HCT116 (cell line): Measurements from ENCODE around the gene MTO1. TPM values are rescaled to one million over a fixed set of nuclear protein-coding genes. Genes with fewer than 3 reads are reported as not detected.

Experiments
- ATAC-seq: fragments of 200-7000 bp; cut with Tn5 transposase; 2 replicates; pipeline ENCODE4 v1.9.1; 2020; ENCODE audit warnings: mild to moderate bottlenecking, moderate library complexity
- BruUV-seq: library from RNA; stranded (reverse); fragments of 400-500 nt; replicated peaks from 2 replicates; lab custom pipeline; 2021; lab: Mats Ljungman, UMichigan
- CTCF ChIA-PET: fragments of 300-600 bp; sonication (Branson Sonifier 250); formaldehyde crosslinking; loops from one replicate; lab custom pipeline; 2021; ENCODE audit warnings: antibody characterized with exemption; lab: Charles Lee
- POLR2A ChIA-PET: fragments of 300-600, 350-600 bp; sonication (Branson Sonifier 250); formaldehyde crosslinking; loops from one replicate; lab custom pipeline; 2021; ENCODE audit warnings: antibody characterized with exemption; lab: Charles Lee
- RAD21 ChIA-PET, 2 experiments: fragments of 300-600 bp; sonication (Branson Sonifier 250); formaldehyde crosslinking; loops; one replicate each; lab custom pipeline; 2023; ENCODE audit warnings: low total read pairs in 2 of 2; ENCODE audit not compliant: uncharacterized antibody in 2 of 2, unreplicated experiment in 2 of 2, low non-redundant PET in 1 of 2; lab: Charles Lee
- DNase-seq: peaks from one replicate; pipeline ENCODE4 v3.0.0-alpha.2; 2010; ENCODE audit warnings: low read depth, low spot score
- H2AFZ ChIP-seq: fragments of 200-600 bp; shearing (Covaris generic), sonication (generic); 2 replicates; pipeline ENCODE4 v1.6.1; 2017; ENCODE audit warnings: low read depth, mixed run types, mixed read lengths, antibody characterized with exemption, low read length; ENCODE audit not compliant: poor library complexity, severe bottlenecking
- H3K27ac ChIP-seq: 2 replicates; pipeline ENCODE4 v1.5.1; 2012; ENCODE audit warnings: low read depth, low read length
- H3K27me3 ChIP-seq: fragments of 200-600 bp; sonication (generic); 2 replicates; pipeline ENCODE4 v1.6.1; 2016; ENCODE audit warnings: mixed run types, low read length, mixed read lengths; ENCODE audit not compliant: insufficient read depth
- H3K36me3 ChIP-seq, 2 experiments: fragments of 200-500 bp in 1 of 2; fragments of 200-600 bp in 1 of 2; sonication (Bioruptor generic) in 1 of 2; sonication (generic) in 1 of 2; 2 replicates each; pipeline versions ENCODE4 v1.5.1 to v1.6.1; 2014 to 2016; ENCODE audit warnings: low read length in 2 of 2, inconsistent platforms in 1 of 2, mixed read lengths in 1 of 2, mixed run types in 1 of 2; ENCODE audit not compliant: insufficient read depth in 2 of 2, control insufficient read depth in 1 of 2
- H3K4me1 ChIP-seq, 2 experiments: fragments of 200-600 bp in 1 of 2; sonication (generic) in 1 of 2; 2 replicates each; pipeline versions ENCODE4 v1.5.1 to v1.6.1; 2012 to 2017; ENCODE audit warnings: low read length in 2 of 2, inconsistent platforms in 1 of 2, mild to moderate bottlenecking in 1 of 2, mixed read lengths in 1 of 2, mixed run types in 1 of 2, moderate library complexity in 1 of 2; ENCODE audit not compliant: insufficient read depth in 2 of 2, control insufficient read depth in 1 of 2
- H3K4me2 ChIP-seq: fragments of 200-600 bp; sonication (generic); 2 replicates; pipeline ENCODE4 v1.6.1; 2017; ENCODE audit warnings: mixed run types, low read length, mixed read lengths
- H3K4me3 ChIP-seq, 2 experiments: fragments of 200-600 bp in 1 of 2; sonication (generic) in 1 of 2; replicated peaks in 1 of 2; 2 replicates each; pipeline ENCODE4 v1.5.1; 2011 to 2016; ENCODE audit warnings: low read length in 2 of 2, control low read depth in 1 of 2, low read depth in 1 of 2, mild to moderate bottlenecking in 1 of 2, mixed read lengths in 1 of 2, mixed run types in 1 of 2
- H3K79me2 ChIP-seq: fragments of 200-600 bp; sonication (generic); 2 replicates; pipeline ENCODE4 v1.6.1; 2017; ENCODE audit warnings: mild to moderate bottlenecking, mixed run types, low read length, moderate library complexity, mixed read lengths; ENCODE audit not compliant: insufficient read depth
- H3K9ac ChIP-seq: fragments of 200-600 bp; sonication (generic); 2 replicates; pipeline ENCODE4 v1.6.1; 2016; ENCODE audit warnings: low read length, mixed read lengths
- H3K9me2 ChIP-seq: fragments of 200-600 bp; sonication (generic), shearing (Covaris generic); 2 replicates; pipeline ENCODE4 v1.6.1; 2017; ENCODE audit warnings: mixed run types, mild to moderate bottlenecking, moderate library complexity; ENCODE audit not compliant: insufficient read depth
- H3K9me3 ChIP-seq, 2 experiments: fragments of 200-500 bp in 1 of 2; fragments of 200-600 bp in 1 of 2; sonication (Bioruptor generic) in 1 of 2; sonication (generic) in 1 of 2; 2 replicates each; pipeline ENCODE4 v1.6.1; 2014 to 2017; ENCODE audit warnings: low read length in 2 of 2, mixed read lengths in 2 of 2, inconsistent platforms in 1 of 2, low read depth in 1 of 2, mild to moderate bottlenecking in 1 of 2, mixed run types in 1 of 2, moderate library complexity in 1 of 2; ENCODE audit not compliant: control insufficient read depth in 1 of 2, insufficient read depth in 1 of 2
- H4K20me1 ChIP-seq: fragments of 200-600 bp; sonication (generic), shearing (Covaris generic); 2 replicates; pipeline ENCODE4 v1.6.1; 2017; ENCODE audit warnings: mixed run types, mild to moderate bottlenecking, moderate library complexity; ENCODE audit not compliant: insufficient read depth
- CBX3 ChIP-seq: IDR thresholded peaks from 2 replicates; pipeline ENCODE4 v1.6.1; 2012; ENCODE audit warnings: low read depth
- CTCF ChIP-seq, 3 experiments: fragments of 200-600 bp in 1 of 3; sonication (generic) in 1 of 3; IDR thresholded peaks in 2 of 3; conservative IDR thresholded peaks in 1 of 3; 2 replicates each; pipeline ENCODE4 v1.5.1; 2012 to 2017; ENCODE audit warnings: low read depth in 2 of 3, low read length in 2 of 3, antibody characterized with exemption in 1 of 3, borderline replicate concordance in 1 of 3, control low read depth in 1 of 3, mild to moderate bottlenecking in 1 of 3, mixed read lengths in 1 of 3, mixed run types in 1 of 3, moderate library complexity in 1 of 3; ENCODE audit not compliant: insufficient read depth in 1 of 3
- EGR1 ChIP-seq: IDR thresholded peaks from 2 replicates; pipeline ENCODE4 v1.6.1; 2012; ENCODE audit warnings: low read depth
- ELF1 ChIP-seq: IDR thresholded peaks from 2 replicates; pipeline ENCODE4 v1.6.1; 2012; ENCODE audit warnings: low read depth, borderline replicate concordance
- EZH2phosphoT487 ChIP-seq: fragments of 200-600 bp; IDR thresholded peaks from 2 replicates; pipeline ENCODE4 v1.6.1; 2018; ENCODE audit warnings: antibody characterized with exemption, borderline replicate concordance
- JUND ChIP-seq: IDR thresholded peaks from 2 replicates; pipeline ENCODE4 v1.6.1; 2012
- MAX ChIP-seq: IDR thresholded peaks from 2 replicates; pipeline ENCODE4 v1.6.1; 2012
- POLR2A ChIP-seq: IDR thresholded peaks from 2 replicates; pipeline ENCODE4 v1.7.0; 2011; ENCODE audit warnings: borderline replicate concordance; ENCODE audit not compliant: insufficient read depth, insufficient read length; ENCODE audit errors: extremely low read depth
- POLR2AphosphoS5 ChIP-seq: IDR thresholded peaks from 2 replicates; pipeline ENCODE4 v1.6.1; 2011; ENCODE audit warnings: mild to moderate bottlenecking, low read depth, low read length, moderate library complexity
- RAD21 ChIP-seq: IDR thresholded peaks from 2 replicates; pipeline ENCODE4 v1.6.1; 2012; ENCODE audit warnings: low read depth, mild to moderate bottlenecking
- REST ChIP-seq: IDR thresholded peaks from 2 replicates; pipeline ENCODE4 v1.6.1; 2012; ENCODE audit warnings: low read depth
- SIN3A ChIP-seq: IDR thresholded peaks from 2 replicates; pipeline ENCODE4 v1.6.1; 2012; ENCODE audit warnings: low read depth
- SP1 ChIP-seq: IDR thresholded peaks from 2 replicates; pipeline ENCODE4 v1.6.1; 2012; ENCODE audit warnings: low read depth
- SRF ChIP-seq: IDR thresholded peaks from 2 replicates; pipeline ENCODE4 v1.6.1; 2012; ENCODE audit warnings: low read depth
- TCF7L2 ChIP-seq: IDR thresholded peaks from 2 replicates; pipeline ENCODE4 v1.7.0; 2011; ENCODE audit warnings: borderline replicate concordance, inconsistent platforms; ENCODE audit not compliant: insufficient read depth, insufficient read length; ENCODE audit errors: extremely low read depth
- YY1 ChIP-seq: IDR thresholded peaks from 2 replicates; pipeline ENCODE4 v1.6.1; 2011; ENCODE audit warnings: low read length, low read depth, moderate library complexity, mild to moderate bottlenecking; ENCODE audit not compliant: insufficient replicate concordance; ENCODE audit errors: extremely low read depth
- ZBTB33 ChIP-seq: IDR thresholded peaks from 2 replicates; pipeline ENCODE4 v1.6.1; 2011; ENCODE audit warnings: mild to moderate bottlenecking, low read length, moderate library complexity; ENCODE audit not compliant: insufficient replicate concordance; ENCODE audit errors: extremely low read depth
- ZFX ChIP-seq: fragments of 450-650 bp; IDR thresholded peaks from 2 replicates; pipeline ENCODE4 v1.6.1; 2017
- ZNF274 ChIP-seq: fragments of 200-500 bp; sonication (Bioruptor generic); IDR thresholded peaks from 2 replicates; pipeline ENCODE4 v1.6.1; 2014; ENCODE audit warnings: mild to moderate bottlenecking, low read depth, low read length, inconsistent platforms
- intact Hi-C: fragments of 100-400 bp; cut with micrococcal nuclease; formaldehyde crosslinking; loops from 2 replicates; pipeline ENCODE4 v1.10.0; 2022
- total RNA-seq: library from RNA; stranded (reverse); gene quantifications from one replicate; pipeline ENCODE4 v1.2.1, GENCODE V29; 2021; ENCODE audit not compliant: unreplicated experiment

Gene MTO1
- total RNA-seq, 1 experiment from 2014 or later: 40.1 TPM

- no peak for ATAC-seq
- no TSS peak for BruUV-seq
These were observed 81.4 kb downstream of the MTO1 start for GRCh38 chr6:73542891-73543290.

More at GRCh38 chr6:73542891-73543290, 81.4 kb downstream of the MTO1 start:
- Histone ChIP-seq H4K20me1 (no peaks in the 10 kb centered on the region), H3K27ac (no peak overlapping the region), H2AFZ (no peak overlapping the region), H3K9me3 (no peaks in the 10 kb centered on the region), H3K27me3 (no peaks in the 10 kb centered on the region), H3K9me2 (no peaks in the 10 kb centered on the region), H3K9ac (no peak overlapping the region), H3K4me2 (no peak overlapping the region), H3K36me3 (no peaks in the 10 kb centered on the region), H3K79me2 (no peaks in the 10 kb centered on the region), H3K4me1 (no peaks in the 10 kb centered on the region)
- CTCF ChIA-PET: interaction anchor here (0.6 kb wide), 1 partner anchor 79 kb away, joined by 5 read pairs; no protein-coding TSS in a partner anchor
- TF ChIP-seq POLR2AphosphoS5 (no peak), EZH2phosphoT487 (no peak), SIN3A (no peak), YY1 (no peak), ZBTB33 (no peak), CBX3 (no peak), CTCF (IDR thresholded peaks at IDR 0.05 in 2 of 3, conservative IDR thresholded peaks at IDR 0.05 in 1 of 3; ENCODE audit: borderline replicate concordance in 1 of 3, insufficient read depth in 1 of 3, low read depth in 2 of 3, low read length in 2 of 3) (no peak), JUND (no peak), ELF1 (no peak), TCF7L2 (no peak), RAD21 (no peak), POLR2A (no peak), EGR1 (no peak), ZFX (no peak), SP1 (no peak), ZNF274 (no peak), SRF (no peak), REST (no peak), MAX (no peak)
- TF ChIP-seq, all 23 proteins: peak for 0
- no peak for DNase-seq
- no peak overlapping the region for H3K4me3 ChIP-seq
- ChIA-PET POLR2A (interaction anchor here (1.2 to 2.2 kb wide), 2 partner anchors 21 to 23 kb away, joined by 5 to 8 read pairs; no protein-coding TSS in a partner anchor), RAD21 (no interaction called here)
- intact Hi-C loops: no loop called here
